Hepatocyte (in vitro differentiated cells): ENCODE measurements around the gene MAPK1.

Experiments used
- CTCF ChIP-seq: fragments of 200-600 bp; sonication (generic); IDR thresholded peaks from 2 replicates; pipeline ENCODE4 v1.5.1; 2016; ENCODE audit warnings: antibody characterized with exemption, mild to moderate bottlenecking; ENCODE audit not compliant: poor library complexity
- EZH2 ChIP-seq: fragments of 200-600 bp; sonication (generic); IDR thresholded peaks from 2 replicates; pipeline ENCODE4 v1.6.1; 2016; ENCODE audit warnings: antibody characterized with exemption, mild to moderate bottlenecking, borderline replicate concordance
- EZH2phosphoT487 ChIP-seq: fragments of 200-600 bp; sonication (generic); IDR thresholded peaks from one replicate; pipeline ENCODE4 v1.6.1; 2018; ENCODE audit warnings: antibody characterized with exemption, mild to moderate bottlenecking, low read depth, moderate library complexity; ENCODE audit not compliant: unreplicated experiment, severe bottlenecking

GRCh38 chr22:21856197-21856596 lies 11.2 kb downstream of the MAPK1 start:
- TF ChIP-seq CTCF (no peak), EZH2phosphoT487 (no peak), EZH2 (no peak)
